GM19035 (cell line): ENCODE data around the gene TNNI2.
"Not testable (repeated sequence)": the region's sequence is repeated elsewhere in the genome, so short reads cannot be mapped to it uniquely, and the experiment has no call there.

Experiments used
- ATAC-seq: cut with Tn5 transposase; IDR thresholded peaks from one replicate; pipeline ENCODE4 v1.9.1; 2021; ENCODE audit not compliant: unreplicated experiment

TNNI2 gene

DNA sequence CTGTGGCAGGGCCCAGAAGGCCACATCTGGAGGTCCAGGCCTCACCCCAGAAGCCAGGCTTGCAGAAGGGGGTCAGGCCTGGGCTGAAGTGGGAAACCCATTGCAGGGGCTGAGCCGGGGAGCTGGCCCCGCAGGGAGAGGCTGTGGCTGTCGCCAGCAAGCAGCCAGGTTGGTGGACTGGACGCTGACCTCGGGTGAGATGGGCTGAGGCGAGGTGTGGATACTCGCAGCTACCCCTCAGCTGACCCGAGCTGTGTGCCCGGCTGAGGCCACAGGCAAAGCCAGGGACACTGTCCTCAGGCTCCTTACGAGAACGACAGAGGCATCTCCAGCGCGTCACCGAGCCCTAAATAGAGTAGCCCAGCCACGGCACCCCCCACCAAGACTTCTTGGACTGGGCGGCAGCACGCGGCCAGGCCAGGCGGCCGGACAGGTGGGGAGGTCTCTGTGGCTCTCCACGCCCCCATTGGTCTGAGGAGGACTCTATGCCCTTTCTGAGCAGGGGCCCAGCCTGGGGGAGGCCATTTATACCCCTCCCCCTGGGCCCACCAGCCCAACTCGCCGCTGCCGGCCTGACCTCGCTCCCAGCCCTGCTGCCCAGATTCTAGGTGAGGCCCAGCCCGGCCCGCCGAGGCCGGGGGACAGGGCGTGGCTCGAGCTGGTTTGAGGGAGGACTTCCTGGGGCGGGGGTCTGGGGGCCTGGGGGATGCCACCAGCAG, at the start of gene TNNI2:
Gene TNNI2 (plus strand): TSS at position 556 of the 719 bp plus-strand sequence. CDS start 716 bp downstream, outside the sequence.
- no peak for ATAC-seq

DNA sequence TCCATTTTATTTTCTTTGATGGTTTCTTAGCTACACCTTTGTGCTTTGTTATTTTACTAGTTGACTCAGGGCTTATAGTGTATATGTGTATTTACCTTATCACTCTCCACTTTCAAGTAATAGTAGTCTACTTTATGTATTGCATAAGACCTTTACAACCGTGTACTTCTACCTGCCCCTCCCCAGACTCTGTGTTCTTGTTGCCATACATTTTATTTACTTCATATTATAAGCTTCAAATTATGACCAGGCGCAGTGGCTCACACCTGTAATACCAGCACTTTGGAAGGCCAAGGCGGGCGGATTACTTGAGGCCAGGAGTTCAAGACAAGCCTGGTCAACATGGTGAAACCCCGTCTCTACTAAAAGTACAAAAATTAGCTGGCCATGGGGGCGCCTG, 46.9 kb upstream of the TNNI2 start:
- ATAC-seq = no peak

DNA sequence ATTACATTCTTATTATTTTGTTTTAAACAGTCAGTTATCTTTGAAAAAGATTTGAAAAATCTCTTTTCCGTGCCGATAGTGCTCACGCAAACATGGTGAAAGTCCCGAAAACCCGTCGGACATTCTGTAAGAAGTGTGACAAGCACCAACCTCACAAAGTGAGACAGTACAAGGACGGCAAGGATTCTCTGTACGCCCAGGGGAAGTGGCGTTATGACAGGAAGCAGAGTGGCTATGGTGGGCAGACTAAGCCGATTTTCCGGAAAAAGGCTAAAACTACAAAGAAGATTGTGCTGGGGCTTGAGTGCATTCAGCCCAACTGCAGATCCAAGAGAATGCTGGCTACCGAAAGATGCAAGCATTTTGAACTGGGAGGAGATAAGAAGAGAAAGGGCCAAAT, 46.3 kb upstream of the TNNI2 start:
- ATAC-seq = no peak

DNA sequence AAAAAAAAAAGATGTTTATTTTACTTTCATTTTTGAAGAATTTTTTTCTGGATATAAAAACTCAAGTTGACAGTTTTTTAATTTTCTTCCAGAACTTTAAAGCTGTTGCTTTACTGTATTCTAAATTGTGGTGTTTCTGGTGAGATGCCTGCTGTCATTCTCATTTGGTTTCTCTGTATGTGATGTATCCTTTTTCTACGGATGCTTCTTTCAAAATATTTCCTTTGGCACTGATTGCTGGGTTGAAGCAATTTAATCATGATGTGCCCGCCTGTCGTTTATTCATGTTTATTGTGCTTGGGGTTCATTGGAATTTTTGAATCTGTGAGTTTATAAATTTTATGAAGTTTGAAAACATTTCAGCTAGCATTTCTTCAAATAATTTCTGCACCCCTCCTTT, 45.7 kb upstream of the TNNI2 start:
- ATAC-seq = no peak

DNA sequence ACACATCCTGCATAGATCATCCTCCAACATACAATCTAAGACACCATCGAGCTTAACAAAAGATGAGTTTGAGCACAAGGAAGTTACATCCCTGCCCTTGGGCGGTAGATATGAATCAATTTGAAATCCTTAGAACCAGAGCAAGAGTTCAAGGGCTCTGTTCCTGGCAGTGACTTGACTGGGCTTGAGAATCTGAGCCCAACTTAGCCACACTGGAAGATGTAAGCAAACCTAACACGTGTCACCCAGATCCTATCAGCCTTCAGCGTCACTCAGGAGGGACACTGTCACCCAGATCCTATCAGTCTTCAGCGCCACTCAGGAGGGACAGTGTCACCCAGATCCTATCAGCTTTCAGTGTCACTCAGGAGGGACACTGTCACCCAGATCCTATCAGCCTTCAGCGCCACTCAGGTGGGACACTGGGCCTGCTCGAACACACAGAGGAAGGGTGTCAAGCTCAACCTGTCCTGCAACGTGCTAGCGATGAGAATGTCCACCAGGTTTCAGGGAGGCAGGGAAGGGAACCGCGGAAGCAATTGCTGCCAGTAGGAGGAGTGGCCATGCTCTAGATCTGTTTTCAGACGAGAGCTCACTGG, 42.3 kb upstream of the TNNI2 start:
- no peak for ATAC-seq

DNA sequence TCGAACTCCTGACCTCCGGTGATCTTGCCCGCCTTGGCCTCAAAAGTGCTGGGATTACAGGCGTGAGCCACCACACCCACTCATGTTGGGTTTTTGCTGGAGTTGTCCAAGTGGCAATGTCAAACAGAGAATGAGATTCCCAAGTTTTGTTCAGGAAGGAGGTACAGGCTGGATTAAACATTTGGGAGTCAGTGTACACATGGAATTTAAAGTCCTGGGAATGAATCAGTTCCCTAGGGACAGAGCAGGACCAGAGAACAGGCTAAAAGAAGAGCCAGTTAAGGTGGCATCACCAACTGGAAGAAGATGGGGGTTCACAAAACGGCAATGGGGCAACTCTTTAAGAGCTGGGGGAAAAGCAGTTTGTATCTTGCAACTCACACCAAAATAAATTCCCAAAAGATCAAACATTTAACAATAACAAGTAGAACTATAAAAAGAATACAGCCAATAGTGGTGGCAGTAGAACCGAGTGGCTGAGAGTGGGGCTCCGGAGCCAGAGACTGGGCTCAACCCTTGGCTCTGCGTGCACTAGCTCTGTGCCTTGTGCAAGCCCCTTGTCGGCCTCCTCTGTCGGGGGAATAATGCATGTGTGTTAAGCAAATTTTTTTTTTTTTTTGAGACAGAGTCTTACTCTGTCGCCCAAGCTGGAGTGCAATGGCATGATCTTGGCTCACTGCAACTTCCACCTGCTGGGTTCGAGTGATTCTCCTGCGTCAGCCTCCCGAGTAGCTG, 41.2 kb upstream of the TNNI2 start:
- ATAC-seq = no peak

DNA sequence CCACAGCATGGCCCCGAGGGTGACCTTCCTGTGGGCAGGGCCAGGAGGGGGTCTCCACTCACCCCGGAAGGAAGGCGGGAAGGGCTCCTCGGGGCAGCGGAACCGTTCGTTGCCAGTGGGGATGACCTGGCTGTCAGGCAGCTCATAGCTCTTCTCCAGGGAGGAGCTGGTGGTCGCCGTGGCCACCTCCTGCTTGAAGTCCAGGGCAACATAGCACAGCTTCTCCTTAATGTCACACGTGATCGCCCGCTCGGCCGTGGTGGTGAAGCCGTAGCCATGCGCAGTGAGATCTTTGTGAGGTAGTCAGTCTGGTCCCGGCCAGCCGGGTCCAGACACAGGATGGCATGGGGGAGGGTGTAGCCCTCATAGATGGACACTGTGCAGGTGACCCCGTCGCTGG, 35.5 kb upstream of the TNNI2 start:
- no peak for ATAC-seq

DNA sequence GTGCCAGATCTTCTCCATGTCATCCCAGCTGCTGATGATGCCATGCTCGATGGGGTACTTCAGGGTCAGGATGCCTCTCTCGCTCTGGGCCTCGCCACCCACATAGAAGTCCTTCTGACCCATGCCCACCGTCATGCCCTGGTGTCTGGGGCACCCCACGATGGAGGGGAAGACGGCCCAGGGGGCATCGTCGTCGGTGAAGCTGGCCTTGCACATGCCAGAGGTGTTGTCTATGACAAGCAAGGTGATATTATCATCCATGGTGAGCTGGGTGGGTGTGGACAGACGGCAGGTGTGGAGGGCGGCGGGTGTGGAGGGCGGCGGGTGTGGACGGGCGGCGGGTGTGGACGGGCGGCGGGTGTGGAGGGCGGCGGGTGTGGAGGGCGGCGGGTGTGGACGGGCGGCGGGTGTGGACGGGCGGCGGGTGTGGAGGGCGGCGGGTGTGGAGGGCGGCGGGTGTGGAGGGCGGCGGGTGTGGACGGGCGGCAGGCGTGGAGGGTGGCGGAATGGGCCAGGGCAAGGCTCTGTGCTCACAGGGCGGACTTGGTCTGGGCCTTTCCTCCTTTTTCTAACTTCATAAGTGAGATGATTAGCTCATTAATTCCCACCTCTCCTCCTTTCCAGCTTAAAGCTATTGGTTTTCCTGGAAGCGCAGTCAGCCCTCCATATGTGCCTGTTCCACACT, 34.8 kb upstream of the TNNI2 start:
- not testable (repeated sequence) for ATAC-seq

DNA sequence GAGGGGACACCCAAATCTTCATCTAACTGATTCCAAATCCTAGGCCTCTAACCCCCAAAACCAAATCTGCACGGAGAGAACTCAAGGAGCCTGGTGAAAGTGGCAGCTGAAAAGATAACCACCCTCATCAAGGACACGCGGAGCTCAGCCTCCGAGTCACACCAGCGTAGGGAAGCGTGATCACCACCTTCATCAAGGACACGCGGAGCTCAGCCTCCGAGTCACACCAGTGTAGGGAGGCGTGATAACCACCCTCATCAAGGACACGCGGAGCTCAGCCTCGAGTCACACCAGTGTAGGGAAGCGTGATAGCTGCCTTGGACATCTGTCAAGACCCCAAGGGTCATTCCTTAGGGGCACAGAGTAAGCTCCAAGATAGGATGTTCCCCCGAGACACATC, 33.3 kb upstream of the TNNI2 start:
- ATAC-seq = no peak

DNA sequence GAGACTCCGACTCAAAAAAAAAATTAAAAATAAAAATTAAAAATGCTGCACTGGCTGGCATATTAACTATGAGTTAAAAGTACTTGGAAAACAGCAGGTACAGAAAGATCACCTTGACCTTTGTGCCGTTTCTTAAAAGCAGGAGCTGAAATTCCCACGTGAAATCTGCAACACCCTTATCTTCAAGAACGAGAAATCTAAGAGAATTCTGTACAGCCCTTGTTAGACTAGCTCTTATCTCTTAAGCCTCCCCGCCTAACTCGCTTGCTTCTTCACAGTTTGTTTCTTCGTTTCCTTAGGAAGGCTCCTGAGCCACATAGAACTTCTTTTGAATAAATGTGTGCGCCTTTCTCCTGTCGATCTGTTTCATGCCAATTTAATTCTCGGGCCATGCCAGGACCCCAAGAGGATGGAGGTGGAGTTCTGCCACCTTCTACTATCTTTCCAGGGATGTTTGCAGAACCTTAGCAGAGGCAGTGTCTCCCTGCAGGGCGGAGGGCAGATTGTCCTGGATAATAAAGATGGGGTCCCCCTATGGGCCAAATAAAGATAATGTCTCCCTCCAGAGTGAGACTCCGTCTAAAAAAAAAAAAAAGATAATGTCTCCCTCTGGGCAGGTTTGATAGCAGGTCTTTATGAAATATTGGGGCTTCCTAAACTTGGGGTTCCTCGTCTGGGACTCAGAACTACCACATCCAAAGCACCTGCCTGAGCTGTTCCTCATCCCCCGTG, 31.4 kb upstream of the TNNI2 start:
- no peak for ATAC-seq

DNA sequence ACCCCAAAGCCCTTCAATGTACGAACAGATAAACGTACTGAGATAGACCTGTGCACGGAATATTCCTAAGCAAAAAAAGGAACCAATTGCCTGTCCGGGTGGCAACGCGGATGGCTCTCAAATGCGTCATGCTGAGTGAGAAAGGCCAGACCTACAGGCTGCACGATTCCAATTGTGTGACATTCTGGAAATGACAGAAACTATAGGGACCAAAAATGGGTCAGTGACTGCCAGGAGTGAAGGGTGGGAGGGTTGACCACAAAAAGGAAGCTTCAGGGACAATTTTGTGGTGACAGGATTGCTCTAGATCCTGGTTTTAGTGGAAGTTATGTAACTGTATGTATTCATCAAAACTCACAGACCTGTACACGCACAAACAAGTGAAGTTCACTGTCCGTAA, 28.0 kb upstream of the TNNI2 start:
- no peak for ATAC-seq

DNA sequence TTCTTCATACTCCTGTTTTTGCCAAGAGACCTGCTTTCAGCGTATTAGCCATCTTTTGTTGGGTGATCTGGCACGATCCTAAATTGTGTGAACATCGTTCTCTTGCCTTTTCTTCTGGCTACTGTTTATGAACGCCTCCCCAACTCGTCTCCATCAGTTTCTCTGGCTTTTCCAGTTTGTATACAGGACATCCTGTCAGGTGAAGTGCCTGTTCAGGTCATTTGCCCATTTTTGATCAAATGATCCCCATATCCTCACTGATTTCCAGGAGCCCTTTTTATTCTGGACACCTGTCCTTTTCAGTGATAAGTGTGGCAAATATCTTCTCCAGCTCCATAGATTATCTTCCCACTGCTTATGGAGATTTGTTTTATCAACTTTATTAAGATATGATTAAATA, 26.5 kb upstream of the TNNI2 start:
- ATAC-seq = no peak

DNA sequence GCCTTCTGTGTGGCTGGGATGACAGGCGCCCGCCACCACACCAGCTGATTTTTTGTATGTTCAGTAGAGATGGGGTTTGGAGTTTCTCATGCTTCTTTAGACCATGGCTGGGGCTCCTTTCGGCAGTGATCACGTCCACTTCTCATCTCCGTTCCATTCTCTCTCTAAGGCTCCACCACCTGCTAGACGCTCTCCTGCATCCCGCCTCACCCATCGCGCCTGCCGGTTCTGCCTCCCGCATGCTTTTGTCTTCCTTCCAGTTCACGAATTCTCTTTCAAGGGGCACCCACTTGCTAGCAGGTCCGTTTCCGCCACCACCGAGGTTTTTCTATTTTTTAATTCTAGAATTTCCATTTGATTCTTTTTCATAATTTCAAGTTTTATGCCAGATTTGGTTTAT, 26.0 kb upstream of the TNNI2 start:
- ATAC-seq = no peak

DNA sequence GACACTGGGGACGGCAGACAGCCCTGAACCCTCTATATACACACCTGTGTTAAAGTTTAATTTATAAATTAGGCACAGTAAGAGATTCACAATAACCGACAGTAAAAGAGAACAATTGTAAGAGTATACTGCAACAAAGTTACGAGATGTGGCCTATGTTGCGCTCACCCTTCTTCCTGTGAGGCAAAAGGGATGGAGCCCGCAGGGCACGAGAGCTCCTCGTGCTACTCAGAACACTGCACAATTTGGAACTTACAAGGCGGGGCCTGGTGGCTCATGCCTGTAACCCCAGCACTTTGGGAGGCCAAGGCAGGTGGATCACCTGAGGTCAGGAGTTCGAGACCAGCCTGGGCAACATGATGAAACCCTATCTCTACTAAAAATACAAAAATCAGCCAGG, 25.4 kb upstream of the TNNI2 start:
- not testable (repeated sequence) for ATAC-seq

DNA sequence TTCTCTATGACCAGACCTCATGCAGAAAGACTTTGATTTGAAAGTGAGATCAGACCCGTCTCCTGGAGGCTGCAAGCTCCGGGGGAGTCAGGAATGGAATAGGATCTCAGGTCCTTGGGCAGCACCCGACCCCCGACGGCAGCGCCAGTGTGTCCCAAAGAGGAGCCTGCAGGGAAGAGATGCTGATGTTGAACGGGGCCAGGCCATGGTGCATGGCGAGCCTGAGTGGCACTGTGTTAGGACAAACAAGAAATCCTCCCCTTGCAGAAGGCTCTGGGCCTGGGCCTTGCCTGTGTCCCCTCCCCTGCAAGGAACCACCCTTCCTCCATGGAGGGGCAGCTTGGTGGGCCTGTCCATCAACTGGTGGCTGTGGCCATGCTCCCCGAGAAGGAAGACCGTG, 24.1 kb upstream of the TNNI2 start:
- ATAC-seq = no peak

DNA sequence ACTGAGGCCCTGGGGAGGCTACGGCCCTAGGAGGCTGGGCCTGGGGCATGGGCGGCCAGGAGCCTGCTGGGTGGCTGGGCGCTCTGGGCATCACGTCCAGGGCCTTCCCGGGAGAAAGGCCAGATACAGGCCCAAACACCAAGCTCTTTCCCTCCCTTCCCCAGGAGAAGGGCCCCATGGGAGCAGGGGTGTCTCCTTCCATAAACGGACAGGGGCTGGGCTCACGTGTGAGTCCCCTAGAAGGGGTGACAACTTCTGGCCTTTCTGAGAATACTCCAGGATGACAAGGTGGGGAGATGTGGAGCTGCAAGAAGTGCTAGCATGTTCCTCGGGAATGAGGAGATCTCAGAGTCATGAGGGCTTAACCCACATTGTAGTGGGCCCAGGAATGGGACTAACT, 23.5 kb upstream of the TNNI2 start:
- no peak for ATAC-seq

DNA sequence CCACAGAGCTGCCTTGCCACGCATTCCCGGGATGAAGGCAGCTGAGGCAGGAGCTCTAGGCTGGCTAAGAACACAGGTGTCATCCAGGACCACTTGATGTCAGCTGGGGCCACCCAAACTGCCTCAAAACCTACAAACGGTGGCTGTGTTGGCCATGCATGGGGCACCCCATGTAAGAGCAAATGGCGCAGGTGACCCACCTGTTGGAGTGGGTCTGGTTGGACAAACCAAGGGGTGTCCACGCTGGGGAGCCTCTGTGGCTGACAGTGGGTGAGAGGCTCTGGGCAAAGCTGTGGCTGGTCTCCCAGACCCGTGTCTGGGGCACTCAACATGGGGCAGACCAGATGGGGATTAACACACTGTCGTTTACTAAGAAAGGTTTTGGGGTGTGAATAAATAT, 23.0 kb upstream of the TNNI2 start:
- no peak for ATAC-seq

DNA sequence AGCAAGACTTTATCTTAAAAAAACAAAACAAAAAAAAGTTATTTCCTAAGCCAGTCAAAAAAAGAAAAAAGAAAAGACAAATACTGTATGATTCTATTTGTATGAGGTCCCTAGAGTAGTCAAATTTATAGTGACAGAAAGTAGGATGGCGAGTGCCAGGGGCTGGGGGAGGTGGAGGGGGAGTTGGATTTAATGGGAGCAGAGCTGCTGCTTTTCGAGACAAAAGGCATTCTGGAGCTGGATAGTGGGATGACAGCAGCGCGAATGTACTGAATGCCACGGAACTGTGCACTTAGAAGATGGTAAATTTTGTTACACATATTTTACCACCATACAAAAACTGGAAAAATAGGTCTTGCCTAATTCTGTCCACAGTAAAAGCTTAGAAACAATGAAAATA, 21.8 kb upstream of the TNNI2 start:
- ATAC-seq = no peak

DNA sequence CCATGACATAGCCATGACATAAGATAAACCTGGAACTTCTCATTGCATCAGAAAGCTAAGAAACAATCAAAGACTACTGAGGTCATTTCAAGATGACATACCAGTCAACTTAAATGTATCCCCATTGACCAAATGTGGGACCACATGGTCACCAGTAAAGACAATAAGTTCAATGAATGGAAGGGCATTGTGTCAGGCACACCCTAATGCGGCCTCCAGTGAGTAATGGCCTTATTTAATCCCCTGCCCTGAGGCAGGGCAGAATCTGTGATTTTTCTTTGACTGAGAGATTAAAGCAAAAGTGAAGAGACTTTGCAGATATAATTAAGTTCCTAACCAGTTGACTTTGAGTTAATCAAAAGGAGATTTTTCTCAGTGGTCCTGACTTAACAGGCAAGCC, 21.3 kb upstream of the TNNI2 start:
- no peak for ATAC-seq

DNA sequence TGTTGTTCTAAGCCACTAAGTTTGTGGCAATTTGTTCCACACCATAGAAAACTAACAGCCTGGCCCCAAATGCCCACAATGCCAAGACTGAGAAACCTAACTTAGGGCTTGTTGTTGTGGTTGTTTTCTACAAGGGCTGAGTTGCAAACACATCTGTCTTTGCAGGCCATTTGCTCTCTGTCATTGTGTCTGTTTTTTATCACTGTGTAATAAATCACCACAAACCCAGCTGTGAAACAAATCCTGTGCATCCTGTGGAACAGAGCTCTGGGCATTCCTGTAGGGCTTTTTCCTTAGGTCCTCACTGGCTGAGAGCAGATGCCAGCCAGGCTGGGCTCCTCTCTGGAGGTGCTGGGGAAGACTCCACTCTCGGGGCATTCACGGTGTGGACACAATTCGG, 19.7 kb upstream of the TNNI2 start:
- no peak for ATAC-seq
